ENCODE measurements around the gene GALNTL6. TPM values are rescaled to one million over a fixed set of nuclear protein-coding genes. Genes with fewer than 3 reads are reported as not detected.
"Not testable (repeated sequence)": the region's sequence is repeated elsewhere in the genome, so short reads cannot be mapped to it uniquely, and the experiment has no call there.

The GALNTL6 gene
- total RNA-seq, 1 donor: not detected

DNA sequence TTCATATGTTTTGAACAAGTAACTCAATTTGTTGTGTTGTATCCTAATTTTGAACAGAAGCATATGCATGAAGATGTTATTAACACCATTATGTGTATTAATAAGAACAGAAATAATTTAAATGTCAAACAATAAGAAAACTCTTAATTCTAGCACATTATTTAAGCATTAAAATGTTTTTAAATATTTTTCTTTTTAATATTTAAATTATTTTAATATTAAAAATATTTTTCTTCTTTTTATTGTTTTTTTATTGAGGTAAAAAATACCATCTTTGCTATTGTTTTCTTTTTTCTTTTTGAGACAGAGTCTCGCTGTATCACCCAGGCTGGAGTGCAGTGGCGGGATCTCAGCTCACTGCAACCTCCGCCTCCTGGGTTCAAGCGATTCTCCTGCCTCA, 914.4 kb downstream of the GALNTL6 start:
- no peak for DNase-seq (ENCODE audit: low read depth)
- TF ChIP-seq, protein P1, sequence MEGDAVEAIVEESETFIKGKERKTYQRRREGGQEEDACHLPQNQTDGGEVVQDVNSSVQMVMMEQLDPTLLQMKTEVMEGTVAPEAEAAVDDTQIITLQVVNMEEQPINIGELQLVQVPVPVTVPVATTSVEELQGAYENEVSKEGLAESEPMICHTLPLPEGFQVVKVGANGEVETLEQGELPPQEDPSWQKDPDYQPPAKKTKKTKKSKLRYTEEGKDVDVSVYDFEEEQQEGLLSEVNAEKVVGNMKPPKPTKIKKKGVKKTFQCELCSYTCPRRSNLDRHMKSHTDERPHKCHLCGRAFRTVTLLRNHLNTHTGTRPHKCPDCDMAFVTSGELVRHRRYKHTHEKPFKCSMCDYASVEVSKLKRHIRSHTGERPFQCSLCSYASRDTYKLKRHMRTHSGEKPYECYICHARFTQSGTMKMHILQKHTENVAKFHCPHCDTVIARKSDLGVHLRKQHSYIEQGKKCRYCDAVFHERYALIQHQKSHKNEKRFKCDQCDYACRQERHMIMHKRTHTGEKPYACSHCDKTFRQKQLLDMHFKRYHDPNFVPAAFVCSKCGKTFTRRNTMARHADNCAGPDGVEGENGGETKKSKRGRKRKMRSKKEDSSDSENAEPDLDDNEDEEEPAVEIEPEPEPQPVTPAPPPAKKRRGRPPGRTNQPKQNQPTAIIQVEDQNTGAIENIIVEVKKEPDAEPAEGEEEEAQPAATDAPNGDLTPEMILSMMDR (IDR thresholded peaks at IDR 0.05; ENCODE audit: insufficient read depth, low read length): no peak
- H3K4me3 ChIP-seq (ENCODE audit: low read depth, low read length): no peak overlapping the region

DNA sequence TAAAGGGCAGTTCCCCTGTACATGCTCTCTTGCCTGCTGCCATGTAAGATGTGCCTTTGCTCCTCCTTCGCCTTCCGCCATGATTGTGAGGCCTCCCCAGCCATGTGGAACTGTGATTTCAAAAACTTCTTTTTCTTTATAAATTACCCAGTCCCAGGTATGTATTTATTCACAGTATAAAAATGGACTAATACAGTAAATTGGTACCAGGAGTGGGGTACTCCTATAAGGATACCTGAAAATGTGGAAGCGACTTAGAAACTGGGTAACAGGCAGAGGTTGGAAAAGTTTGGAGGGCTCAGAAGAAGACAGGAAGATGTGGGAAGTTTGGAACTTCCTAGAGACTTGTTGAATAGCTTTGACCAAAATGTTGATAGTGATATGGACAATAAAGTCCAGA, 920.4 kb downstream of the GALNTL6 start:
- DNase-seq (ENCODE audit: low read depth); H3K4me3 ChIP-seq (ENCODE audit: low read depth, low read length): not testable (repeated sequence)

DNA sequence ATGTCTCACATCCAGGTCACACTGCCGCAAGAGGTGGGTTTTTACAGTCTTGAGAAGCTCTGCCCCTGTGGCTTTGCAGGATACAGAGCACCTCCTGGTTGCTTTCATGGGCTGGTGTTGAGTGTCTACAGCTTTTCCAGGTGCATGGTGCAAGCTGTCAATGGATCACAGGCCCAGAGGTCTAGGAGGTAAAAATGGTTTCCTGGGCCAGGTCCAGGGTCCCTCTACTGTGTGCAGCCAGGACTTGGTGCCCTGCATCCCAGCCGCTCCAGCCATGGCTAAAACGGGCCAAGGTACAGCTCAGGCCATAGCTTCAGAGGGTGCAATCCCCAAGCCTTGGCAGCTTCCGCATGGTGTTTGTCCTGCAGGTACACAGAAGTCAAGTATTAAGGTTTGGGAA, 921.4 kb downstream of the GALNTL6 start:
- TF ChIP-seq, protein P1 (IDR thresholded peaks at IDR 0.05; ENCODE audit: insufficient read depth, low read length): no peak
- DNase-seq (ENCODE audit: low read depth): no peak

DNA sequence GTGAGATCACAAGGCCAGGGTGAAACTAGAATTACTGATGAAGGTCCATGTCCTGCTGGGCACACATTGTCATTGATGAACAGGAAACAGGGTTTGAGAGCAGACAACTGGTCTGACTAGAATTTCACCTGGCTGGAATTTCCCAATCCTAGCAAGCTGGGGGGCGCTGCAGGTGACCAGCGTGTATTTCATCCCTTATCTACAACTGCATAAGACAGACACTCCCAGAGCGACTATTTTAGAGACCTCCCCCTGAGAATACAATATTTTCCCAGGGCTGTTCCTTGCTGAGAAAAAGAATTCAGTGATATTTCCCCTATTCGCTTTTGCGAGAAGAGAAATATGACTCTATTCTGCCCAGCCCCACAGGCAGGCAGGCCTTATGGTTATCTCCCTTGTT, 922.8 kb downstream of the GALNTL6 start:
- no peak overlapping the region for H3K4me3 ChIP-seq (ENCODE audit: low read depth, low read length)
- DNase-seq (ENCODE audit: low read depth): no peak
- TF ChIP-seq, protein P1 (IDR thresholded peaks at IDR 0.05; ENCODE audit: insufficient read depth, low read length): no peak

More for the DNA sequence above, 921.4 kb downstream of the GALNTL6 start:
- no peak overlapping the region for H3K4me3 ChIP-seq (ENCODE audit: low read depth, low read length)

DNA sequence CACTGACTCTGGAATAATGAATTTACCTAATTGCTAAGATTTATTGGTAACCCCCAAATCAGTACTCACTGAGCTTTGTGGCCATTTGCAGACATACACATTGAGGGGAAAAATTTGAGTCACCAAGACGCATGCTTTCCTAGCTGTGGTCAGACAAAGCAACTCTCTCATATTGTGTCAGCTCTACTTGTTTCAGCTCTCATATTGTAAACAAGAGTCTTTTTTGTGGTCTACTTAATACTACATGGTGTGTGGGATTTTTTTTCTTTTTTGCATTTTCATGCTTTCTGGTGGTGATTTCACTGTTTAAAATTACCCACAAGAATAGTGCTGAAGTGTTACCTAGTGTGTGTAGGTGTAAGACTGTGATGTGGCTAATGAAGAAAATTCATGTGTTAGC, 927.2 kb downstream of the GALNTL6 start:
- H3K4me3 ChIP-seq (ENCODE audit: low read depth, low read length): no peak overlapping the region
- no peak for DNase-seq (ENCODE audit: low read depth)
- TF ChIP-seq, protein P1 (IDR thresholded peaks at IDR 0.05; ENCODE audit: insufficient read depth, low read length): no peak

DNA sequence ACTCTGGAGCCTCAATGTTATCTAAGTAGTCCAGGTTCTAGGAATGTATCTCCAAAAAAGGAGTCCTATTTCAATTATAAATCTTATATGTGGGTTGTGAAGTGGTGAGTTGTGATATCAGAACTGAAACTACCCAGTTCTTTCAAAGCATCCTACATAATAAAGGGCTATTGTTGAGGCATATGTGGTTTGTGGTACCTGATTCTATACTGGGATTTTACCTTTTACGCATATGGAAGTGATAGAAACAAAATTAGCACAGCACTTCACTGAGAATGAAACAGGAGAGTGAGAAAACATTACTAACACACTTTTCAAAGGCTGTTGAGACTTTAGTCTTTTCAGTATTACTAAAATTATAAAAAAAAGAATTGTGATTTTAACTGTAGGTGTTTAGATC, 937.7 kb downstream of the GALNTL6 start:
- TF ChIP-seq, protein P1 (IDR thresholded peaks at IDR 0.05; ENCODE audit: insufficient read depth, low read length): no peak
- no peak overlapping the region for H3K4me3 ChIP-seq (ENCODE audit: low read depth, low read length)
- no peak for DNase-seq (ENCODE audit: low read depth)

DNA sequence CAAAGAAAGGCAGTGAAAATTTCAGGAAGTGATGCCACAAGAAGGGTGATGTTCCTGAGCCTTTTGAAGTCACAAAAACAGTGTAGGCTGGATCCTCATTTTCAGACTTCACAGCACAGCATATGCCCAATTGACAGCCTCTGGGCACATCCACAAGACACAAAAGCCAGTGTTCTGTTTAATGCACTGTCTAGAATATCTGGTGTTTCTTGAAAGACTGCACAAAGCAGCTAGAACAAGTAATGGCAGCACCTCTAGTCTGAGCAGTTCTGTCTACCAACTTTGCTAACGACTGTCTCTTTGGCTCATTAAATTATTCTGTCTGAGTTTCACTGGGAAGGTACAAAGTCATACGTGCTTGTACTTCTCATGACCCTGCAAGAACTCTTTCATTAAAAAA, 938.3 kb downstream of the GALNTL6 start:
- TF ChIP-seq, protein P1 (IDR thresholded peaks at IDR 0.05; ENCODE audit: insufficient read depth, low read length): no peak
- no peak for DNase-seq (ENCODE audit: low read depth)
- no peak overlapping the region for H3K4me3 ChIP-seq (ENCODE audit: low read depth, low read length)
